Measurements from ENCODE around the gene APOH.

DNA sequence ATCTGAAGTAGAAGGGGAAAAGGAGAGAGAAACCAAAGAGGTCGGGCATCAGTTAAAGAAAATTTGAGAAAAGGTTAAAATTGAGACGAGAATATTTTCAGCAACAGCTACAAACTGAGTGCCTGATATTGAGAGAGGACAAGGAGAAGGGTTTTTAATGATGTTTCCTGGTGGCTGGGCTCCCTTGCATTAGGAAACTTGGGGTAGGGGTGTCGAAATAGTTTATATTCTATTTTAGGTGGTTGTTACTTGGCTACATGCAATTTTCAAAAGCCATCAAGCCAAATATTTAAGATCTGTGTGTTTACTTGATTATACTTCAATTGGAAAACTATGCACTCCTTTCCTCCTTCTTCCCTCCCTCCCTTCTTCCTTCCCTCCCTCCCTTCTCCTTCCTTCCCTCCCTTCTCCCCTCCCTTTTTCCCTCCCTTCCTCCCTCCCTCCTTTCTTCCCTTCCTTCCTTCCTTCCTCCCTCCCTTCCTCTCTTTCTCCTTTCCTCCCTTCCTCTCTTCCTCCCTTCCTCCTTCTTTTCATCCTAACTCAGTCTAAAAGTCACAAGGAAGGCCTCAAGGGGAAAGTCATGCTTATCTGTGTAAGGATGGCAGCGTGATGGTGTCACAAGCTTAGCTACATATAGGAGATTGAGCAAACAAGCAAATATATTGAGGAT is 1.8 kb upstream of the APOH start:
- TF ChIP-seq, protein P1, sequence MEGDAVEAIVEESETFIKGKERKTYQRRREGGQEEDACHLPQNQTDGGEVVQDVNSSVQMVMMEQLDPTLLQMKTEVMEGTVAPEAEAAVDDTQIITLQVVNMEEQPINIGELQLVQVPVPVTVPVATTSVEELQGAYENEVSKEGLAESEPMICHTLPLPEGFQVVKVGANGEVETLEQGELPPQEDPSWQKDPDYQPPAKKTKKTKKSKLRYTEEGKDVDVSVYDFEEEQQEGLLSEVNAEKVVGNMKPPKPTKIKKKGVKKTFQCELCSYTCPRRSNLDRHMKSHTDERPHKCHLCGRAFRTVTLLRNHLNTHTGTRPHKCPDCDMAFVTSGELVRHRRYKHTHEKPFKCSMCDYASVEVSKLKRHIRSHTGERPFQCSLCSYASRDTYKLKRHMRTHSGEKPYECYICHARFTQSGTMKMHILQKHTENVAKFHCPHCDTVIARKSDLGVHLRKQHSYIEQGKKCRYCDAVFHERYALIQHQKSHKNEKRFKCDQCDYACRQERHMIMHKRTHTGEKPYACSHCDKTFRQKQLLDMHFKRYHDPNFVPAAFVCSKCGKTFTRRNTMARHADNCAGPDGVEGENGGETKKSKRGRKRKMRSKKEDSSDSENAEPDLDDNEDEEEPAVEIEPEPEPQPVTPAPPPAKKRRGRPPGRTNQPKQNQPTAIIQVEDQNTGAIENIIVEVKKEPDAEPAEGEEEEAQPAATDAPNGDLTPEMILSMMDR (conservative IDR thresholded peaks at IDR 0.05 in 1 of 2, IDR thresholded peaks at IDR 0.05 in 1 of 2; ENCODE audit: extremely low read depth in 1 of 2, insufficient read depth in 1 of 2, low read depth in 1 of 2, low read length in 2 of 2), result no peak
- TF ChIP-seq EZH2 (IDR thresholded peaks at IDR 0.05; ENCODE audit: borderline replicate concordance, low read length), result no peak
